GM18868 (cell line): Measurements from ENCODE around the gene ARMH3.
A peak's percentile ranks its signal among the peaks of the same experiment; 100 is the strongest.
"Not testable (repeated sequence)": the region's sequence is repeated elsewhere in the genome, so short reads cannot be mapped to it uniquely, and the experiment has no call there.

ENCODE experiments used
- ATAC-seq: cut with Tn5 transposase; IDR thresholded peaks from one replicate; pipeline ENCODE4 v1.9.1; 2021; ENCODE audit warnings: mild to moderate bottlenecking, moderate library complexity; ENCODE audit not compliant: unreplicated experiment

ARMH3 gene

GRCh38 chr10:102046095-102046494 lies 9.9 kb downstream of the ARMH3 start:
- no peak for ATAC-seq

- no peak for ATAC-seq
Measured at GRCh38 chr10:102045292-102045691, 10.7 kb downstream of the ARMH3 start.

DNA sequence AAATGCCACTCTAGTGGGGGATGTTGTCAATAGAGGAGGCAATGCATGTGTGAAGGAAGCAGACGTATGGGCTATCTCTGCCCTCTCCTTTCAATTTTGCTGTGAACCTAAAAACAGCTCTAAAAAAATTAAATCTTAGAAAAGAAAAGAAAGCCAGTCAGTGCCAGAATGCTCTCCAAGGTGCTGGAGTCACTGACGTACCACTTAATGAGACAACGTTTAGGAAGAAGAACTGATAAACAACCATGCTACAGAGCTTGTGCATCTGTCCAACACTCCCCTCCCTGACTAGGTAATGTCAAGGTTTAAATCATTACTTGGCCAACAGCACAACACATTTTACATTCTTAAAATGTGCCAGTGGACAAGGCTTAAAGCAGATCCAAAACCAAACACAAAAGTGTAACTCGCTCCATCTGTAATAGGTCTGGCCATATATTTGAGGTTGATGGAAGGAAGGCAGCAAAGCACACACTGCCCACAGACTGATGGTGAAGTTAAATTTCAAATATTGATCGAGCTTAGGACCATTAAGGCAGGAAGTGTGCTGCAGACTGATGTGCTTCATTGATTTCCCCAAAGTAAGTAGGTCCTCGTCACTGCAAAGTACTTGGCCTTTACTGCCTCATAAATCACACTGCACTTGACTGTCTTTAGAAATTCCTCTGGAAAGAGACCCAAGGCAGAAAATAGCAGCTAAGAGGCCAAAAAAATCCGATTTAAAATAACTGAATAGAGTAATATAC lies 15.5 kb downstream of the ARMH3 start:
- no peak for ATAC-seq

DNA sequence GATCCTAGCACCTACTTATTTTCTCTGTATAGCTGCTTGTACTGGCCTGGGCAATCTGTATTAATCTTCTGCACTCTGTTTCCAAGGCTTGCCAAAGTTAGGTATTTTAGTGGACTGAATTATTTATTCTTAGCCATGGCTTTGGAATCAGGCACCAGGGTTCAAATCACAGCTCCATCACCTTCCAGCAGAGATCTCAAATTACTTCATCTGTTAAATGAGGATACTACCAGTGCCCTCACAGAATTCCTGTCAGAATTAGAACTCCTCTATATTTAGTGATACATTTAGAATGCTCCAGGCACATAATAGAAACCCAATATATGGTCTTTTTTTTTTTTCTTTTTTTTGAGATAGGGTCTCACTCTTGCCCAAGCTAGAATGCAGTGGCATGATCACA lies 17.6 kb downstream of the ARMH3 start:
- ATAC-seq = no peak

GRCh38 chr10:102035807-102036206 lies 20.2 kb downstream of the ARMH3 start:
- ATAC-seq = not testable (repeated sequence)

GRCh38 chr10:102033787-102034186 lies 22.2 kb downstream of the ARMH3 start:
- ATAC-seq = no peak

DNA sequence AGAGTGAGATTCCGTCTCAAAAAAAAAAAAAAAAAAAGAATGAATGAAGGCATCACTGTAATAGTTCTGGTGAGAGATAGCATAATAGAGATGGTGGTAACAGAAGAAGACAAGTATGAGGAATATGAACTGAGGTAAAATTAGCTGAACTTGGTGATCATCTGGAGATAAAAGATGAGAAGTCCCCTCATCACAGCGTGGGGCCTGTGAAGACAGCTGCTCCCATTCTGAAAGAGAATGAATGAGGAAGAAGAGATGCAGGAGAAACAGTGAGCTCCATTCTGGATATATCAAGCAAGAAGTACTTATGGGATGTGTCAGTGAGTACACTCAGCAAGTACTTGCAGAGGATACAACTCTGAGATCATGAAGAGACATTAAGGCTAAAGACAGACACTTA lies 28.7 kb downstream of the ARMH3 start:
- ATAC-seq = no peak

- no peak for ATAC-seq
Measured at GRCh38 chr10:102024799-102025198, 31.2 kb downstream of the ARMH3 start.

GRCh38 chr10:102020938-102021337 lies 35.0 kb downstream of the ARMH3 start:
- no peak for ATAC-seq

- ATAC-seq = no peak
Measured at GRCh38 chr10:102017295-102017694, 38.7 kb downstream of the ARMH3 start.

GRCh38 chr10:102016416-102016815 lies 39.6 kb downstream of the ARMH3 start:
- ATAC-seq = no peak

- no peak for ATAC-seq
Measured at GRCh38 chr10:102010961-102011360, 45.0 kb downstream of the ARMH3 start.

DNA sequence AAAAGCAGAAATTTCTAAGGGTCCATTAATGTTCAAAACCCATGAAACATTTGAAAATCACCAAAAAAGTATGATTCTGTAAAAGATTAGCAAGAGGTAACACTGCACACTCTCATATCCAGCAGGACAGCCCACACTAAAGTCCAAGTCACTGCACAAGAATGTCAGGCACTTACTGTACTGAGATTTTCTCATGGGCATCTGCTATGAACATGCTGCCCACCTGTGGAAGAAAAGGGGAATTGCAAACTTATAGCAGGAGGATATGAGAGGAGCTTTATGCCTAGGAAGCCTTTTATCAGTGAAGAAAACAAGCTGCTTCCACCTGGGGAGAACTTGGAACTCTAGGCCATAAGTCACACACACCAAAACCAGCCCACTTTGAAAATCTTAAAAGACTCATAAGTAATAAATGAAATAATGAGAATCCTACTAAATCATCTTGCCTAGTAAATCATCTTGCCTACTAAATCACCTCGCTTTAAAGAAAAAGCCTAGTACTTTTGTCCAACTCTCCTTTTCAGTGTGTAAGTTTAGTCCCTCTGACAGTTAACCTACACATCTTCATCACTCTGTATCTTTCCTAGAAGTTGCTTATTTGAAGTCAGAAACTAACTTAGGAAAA lies 46.1 kb downstream of the ARMH3 start:
- no peak for ATAC-seq

DNA sequence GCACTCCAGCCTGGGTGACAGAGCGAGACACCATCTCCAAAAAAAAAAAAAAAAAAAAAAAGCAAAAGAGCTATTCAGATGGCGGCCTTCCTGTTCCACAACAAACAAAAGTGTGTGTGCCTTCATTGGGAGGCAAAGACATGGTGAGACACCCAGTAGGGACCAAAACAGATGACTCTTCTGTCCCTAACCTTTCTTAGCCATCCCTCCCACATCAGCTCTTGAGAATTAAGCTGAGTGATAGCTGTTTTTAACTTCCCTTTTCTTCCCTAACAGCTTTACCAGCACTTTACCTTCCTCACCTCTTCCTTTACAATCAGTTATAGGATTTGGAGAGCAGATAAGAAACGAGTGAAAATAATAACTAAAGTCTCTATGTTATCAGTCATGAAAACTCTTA lies 48.2 kb downstream of the ARMH3 start:
- no peak for ATAC-seq

- ATAC-seq = not testable (repeated sequence)
Measured at GRCh38 chr10:102007031-102007430, 48.9 kb downstream of the ARMH3 start.

GRCh38 chr10:102004376-102004775 lies 51.6 kb downstream of the ARMH3 start:
- no peak for ATAC-seq

DNA sequence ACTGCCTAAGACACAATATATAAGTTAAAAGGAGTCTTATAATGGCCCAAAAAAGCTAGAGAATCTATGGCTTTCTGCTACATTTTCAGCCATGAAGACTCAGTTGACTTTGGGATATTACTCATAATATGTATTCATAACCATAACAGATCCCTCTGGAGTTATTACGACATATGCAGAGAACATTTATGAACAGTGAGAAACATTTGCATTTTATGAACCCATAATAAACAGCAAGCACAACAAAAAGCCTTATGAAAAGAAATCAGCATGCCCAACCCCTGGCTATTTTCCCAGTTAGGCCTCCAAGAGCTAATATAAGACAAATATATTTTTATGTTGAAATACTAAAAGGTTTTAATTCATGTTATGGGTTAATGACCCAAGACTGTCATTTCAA lies 52.4 kb downstream of the ARMH3 start:
- ATAC-seq = no peak

GRCh38 chr10:102001435-102002068 lies 54.4 kb downstream of the ARMH3 start:
- ATAC-seq = peak; percentile 81

GRCh38 chr10:101997803-101998202 lies 58.2 kb downstream of the ARMH3 start:
- ATAC-seq = no peak

GRCh38 chr10:101995451-101996063 lies 60.4 kb downstream of the ARMH3 start:
- no peak for ATAC-seq

- ATAC-seq = no peak
Measured at GRCh38 chr10:101993651-101994200, 62.2 kb downstream of the ARMH3 start.
